Measurements from ENCODE around the gene AMMECR1L. TPM values are rescaled to one million over a fixed set of nuclear protein-coding genes. Genes with fewer than 3 reads are reported as not detected.

Gene AMMECR1L
- total and polyA plus RNA-seq, 2 of the 13 experiments (the other 11 are each of a cell fraction or from before 2014, with no cell fraction given): 9.1 to 14.2 TPM

GRCh38 chr2:127859712-127860085, 26.1 kb downstream of the AMMECR1L start (continued):
- TF ChIP-seq ZMAT5 (CRISPR knock-in tag; IDR thresholded peaks at IDR 0.05; ENCODE audit: borderline replicate concordance, low read depth) (no peak), POLR2AphosphoS5 (IDR thresholded peaks at IDR 0.05; ENCODE audit: low read depth, low read length) (no peak), SNAPC2 (CRISPR knock-in tag; IDR thresholded peaks at IDR 0.05) (no peak; the same call in 1 of the 2 replicates), IKZF1 (IDR thresholded peaks at IDR 0.05) (no peak), ZNF256 (CRISPR knock-in tag; conservative IDR thresholded peaks at IDR 0.05) (no peak), HNRNPUL1 (IDR thresholded peaks at IDR 0.05; ENCODE audit: low read depth, low read length) (no peak), ETV5 (CRISPR knock-in tag; IDR thresholded peaks at IDR 0.05; ENCODE audit: borderline replicate concordance) (peak; percentile 29; the same call in 1 of the 2 replicates), GFI1 (CRISPR knock-in tag; IDR thresholded peaks at IDR 0.05; ENCODE audit: borderline replicate concordance) (no peak), RFXAP (CRISPR knock-in tag; IDR thresholded peaks at IDR 0.05; ENCODE audit: borderline replicate concordance) (no peak), ZNF33A (CRISPR knock-in tag; IDR thresholded peaks at IDR 0.05; ENCODE audit: borderline replicate concordance) (no peak), KLF12 (CRISPR knock-in tag; IDR thresholded peaks at IDR 0.05; ENCODE audit: borderline replicate concordance) (no peak), NFIB (CRISPR knock-in tag; IDR thresholded peaks at IDR 0.05; ENCODE audit: borderline replicate concordance) (no peak)
- TF ChIP-seq, protein P1, sequence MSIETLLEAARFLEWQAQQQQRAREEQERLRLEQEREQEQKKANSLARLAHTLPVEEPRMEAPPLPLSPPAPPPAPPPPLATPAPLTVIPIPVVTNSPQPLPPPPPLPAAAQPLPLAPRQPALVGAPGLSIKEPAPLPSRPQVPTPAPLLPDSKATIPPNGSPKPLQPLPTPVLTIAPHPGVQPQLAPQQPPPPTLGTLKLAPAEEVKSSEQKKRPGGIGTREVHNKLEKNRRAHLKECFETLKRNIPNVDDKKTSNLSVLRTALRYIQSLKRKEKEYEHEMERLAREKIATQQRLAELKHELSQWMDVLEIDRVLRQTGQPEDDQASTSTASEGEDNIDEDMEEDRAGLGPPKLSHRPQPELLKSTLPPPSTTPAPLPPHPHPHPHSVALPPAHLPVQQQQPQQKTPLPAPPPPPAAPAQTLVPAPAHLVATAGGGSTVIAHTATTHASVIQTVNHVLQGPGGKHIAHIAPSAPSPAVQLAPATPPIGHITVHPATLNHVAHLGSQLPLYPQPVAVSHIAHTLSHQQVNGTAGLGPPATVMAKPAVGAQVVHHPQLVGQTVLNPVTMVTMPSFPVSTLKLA (IDR thresholded peaks at IDR 0.05): 0 out of 2 replicates have a peak, but pooled peaks have one; percentile 4
- TF ChIP-seq, protein P2, sequence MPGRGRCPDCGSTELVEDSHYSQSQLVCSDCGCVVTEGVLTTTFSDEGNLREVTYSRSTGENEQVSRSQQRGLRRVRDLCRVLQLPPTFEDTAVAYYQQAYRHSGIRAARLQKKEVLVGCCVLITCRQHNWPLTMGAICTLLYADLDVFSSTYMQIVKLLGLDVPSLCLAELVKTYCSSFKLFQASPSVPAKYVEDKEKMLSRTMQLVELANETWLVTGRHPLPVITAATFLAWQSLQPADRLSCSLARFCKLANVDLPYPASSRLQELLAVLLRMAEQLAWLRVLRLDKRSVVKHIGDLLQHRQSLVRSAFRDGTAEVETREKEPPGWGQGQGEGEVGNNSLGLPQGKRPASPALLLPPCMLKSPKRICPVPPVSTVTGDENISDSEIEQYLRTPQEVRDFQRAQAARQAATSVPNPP (CRISPR knock-in tag; IDR thresholded peaks at IDR 0.05): no peak

All from HepG2 (cell line).